GM18499 (cell line): ENCODE results near the gene SEC24B.
"Not testable (repeated sequence)": the region's sequence is repeated elsewhere in the genome, so short reads cannot be mapped to it uniquely, and the experiment has no call there.

Experiments
- ATAC-seq: cut with Tn5 transposase; IDR thresholded peaks from one replicate; pipeline ENCODE4 v1.9.1; 2021; ENCODE audit warnings: moderate number of reproducible peaks; ENCODE audit not compliant: insufficient read depth, unreplicated experiment

SEC24B gene

DNA sequence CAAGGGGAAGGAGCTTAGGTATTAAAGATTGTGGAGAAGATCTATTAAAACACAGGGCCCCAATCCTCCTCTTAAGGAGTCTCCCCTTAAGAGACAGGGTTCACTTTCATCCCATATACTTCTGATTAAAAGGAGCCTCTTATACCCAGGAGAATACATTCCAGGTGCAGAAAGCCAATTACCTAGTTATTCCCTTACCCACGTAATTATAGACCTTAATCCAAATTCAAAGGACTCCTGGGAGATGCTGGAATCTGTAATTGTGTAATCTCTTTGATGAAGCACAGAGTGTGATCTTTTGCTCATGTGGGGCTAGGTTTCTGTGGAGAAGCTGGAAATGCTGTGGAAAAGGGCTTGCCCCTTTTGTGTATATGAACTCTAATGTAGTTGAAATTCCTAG, 1.4 kb upstream of the SEC24B start:
- ATAC-seq, result no peak

DNA sequence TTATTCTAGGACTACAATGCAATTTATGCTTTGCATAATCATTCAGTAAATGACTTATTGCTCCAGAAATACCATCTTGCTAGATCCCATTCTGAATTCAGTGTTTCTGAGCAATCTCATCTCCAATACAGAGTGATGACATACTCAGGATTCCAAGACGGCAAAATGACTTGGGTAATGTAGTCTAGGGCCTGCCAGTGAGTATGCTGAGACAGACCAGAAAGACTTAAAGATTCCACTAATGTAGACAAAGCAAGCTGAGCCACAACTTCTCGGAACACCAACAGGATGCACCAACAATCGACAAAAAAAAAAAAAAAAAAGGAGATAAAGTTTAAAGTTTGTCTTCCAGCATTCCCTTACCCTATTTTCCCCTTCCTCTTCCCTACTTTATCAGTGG, 919 bp upstream of the SEC24B start:
- ATAC-seq, result no peak

DNA sequence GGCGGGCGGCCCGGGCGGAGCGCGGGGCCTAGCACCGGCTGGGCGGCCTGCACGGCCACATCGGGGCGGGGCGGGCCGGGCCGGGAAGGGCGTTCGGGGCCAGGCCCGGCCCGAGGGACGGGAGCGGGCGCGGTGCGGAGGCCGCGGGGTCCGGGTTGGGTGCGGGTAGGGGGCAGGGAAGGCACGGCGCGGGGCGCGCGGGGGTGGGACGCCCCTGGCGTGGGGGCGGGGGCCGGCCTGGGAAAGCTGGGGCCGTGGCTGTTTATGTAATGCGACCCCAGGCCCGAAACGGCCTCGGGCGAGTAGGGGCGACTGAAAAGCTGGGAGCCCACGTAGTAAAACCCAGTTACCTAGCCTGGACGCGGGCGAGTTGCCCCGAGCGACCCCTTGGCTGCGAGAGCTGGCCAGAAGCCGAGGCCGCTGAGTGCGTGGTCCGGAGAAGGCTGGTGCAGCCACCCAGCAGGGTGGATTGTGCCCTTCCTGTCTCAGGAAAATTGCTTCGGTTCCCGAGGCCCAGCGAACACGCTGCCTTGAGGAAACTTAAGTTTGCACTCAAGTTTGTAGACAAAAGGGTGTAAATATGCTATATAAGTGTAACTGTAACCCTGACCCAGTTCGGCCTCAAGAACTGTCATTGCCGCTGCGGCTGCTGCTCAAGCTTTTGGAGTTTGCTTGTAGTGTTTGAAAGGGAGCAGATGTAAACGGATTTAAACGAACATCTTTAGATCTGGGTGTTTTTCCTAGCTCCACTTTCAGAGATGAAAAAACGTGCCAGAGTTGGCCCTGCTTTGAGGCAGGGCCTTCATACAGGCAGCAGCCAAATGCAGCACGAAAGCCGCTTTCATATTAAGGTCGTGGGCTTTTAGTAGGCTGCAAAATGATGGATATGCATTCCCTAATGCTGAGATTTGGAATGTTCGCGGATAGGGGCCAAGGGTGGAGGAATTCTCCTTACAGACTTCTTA, 674 bp downstream of the SEC24B start:
- ATAC-seq, result peak; percentile 14

DNA sequence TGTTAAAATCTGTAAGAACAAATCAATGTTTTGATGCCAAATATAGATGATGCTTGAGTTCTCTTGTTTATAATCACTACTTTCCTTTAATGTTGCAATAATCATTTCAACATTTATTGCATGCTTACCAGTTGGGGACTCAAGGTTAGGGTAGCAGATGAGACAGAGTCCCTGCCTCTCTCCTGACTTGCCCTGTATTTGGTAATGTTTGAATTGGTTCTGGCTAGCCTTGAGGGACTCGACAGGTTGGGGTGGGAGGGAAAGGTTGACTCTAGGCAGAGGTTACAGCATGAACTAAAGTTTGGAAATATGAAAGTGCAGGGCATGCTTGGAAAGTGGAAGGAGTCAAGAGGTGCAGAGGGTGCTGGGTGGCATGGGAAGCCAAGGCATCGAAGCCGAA, 2.0 kb downstream of the SEC24B start:
- no peak for ATAC-seq

DNA sequence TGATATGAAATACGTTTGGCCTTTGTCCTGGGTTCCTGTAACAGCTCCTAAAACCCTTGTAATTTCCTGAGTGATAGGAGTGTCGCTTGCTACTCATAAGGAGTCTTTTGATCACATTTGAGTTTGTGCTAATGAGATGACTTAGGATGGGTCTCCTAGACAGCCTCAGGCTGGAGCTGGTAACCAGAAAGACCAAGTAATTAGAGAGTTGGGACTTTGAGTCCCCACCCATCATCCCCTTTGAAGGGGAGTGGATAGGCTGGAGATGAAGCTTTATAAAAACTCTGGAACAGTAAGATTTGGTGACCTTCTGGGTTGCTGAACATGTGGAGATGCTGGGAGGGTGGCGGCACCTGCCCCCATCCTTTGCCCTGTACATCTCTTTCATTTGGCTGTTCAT, 2.9 kb downstream of the SEC24B start:
- no peak for ATAC-seq

DNA sequence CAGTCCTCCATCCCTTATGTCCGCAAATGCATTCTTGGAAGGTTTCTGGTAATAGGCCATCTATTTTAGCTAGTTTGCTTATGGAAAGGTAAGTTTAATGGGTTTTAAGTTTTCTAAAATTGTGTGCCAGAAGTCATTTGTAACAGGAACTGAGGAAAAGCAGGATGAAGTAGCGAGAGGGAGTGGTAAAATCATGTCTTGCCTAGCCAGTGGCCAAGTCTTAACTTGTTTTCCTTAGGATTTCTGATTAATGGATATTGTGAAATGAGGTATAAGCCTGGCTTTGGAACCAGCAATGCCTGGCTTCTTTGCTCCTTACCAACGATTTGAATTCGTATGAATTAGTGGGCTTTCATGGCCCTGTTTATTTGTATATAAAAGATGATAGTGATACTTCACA, 7.3 kb downstream of the SEC24B start:
- no peak for ATAC-seq

DNA sequence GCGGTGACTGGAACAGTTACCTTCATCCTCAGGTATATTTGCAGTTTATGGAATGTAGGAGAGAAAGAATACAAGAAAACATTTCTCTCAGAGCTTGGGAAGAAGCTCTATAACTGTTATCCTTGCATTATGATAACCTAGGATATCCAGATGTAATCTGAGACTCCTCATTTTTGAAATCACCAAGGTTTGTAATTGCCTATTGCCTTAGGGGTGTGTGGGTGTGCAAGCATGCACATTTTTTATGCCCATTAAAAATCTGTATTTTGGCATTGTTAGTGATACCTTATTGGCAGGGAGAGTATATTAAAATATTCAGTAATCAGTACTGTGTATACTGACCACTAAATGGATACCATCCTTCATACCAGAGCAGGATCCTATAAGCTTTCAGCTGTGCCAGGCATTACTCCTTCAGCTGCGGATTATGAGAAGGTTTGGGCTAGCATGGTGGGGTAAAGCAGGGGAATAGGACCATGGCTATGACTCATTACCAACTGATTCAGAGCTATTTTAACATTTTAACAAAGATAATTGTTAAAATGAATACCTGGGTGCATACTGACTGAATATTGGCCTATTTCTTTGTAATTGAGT, 8.3 kb downstream of the SEC24B start:
- no peak for ATAC-seq

DNA sequence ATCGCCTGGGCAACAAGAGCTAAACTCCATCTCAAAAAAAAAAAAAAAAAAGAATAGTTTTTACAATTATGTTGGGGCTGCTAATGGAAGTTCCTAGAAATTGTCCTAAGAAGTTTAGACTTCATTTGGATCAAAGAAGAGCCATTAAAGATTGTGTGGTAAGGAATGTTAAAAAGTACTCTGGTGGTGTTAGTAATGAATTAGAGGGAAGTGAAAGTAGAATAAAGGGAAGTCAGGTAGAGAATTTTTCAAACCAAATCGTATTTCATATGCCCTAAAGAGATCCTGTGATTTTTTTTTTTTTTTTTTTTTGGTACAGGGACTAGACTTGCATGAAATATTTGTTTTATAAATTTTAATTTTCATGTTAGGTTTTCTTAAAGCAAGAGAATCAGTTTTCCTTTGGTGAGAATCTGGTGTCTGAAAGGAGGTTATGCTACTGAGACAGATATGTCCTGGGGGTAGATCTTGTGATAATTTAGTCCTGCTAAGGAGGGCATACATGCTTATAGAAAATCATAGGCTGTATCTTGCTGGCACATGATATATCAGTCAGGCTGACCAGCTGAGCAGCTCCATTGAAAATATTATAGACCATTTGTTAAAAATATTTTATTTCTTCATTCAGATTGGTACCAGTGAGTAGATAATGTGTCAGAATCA, 10.7 kb downstream of the SEC24B start:
- peak; percentile 82 for ATAC-seq

DNA sequence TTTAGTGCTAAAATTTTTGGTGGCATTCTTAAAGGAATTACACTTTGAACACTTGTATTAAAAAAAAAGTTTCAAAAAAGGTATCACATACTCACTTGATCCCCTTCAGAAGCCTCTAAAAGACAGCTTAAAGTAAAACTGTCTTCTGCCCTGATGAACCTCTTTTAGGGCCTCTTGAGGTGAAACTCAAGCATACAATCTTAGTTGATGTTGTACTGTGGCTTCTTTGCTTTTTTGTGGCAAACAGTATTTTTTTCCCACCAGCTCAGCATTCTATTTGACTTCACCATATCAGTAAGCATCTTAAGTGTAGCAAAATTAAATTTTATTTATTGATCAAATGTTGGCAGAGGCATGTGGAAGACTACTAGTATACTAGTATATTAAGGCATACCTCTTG, 13.7 kb downstream of the SEC24B start:
- no peak for ATAC-seq

DNA sequence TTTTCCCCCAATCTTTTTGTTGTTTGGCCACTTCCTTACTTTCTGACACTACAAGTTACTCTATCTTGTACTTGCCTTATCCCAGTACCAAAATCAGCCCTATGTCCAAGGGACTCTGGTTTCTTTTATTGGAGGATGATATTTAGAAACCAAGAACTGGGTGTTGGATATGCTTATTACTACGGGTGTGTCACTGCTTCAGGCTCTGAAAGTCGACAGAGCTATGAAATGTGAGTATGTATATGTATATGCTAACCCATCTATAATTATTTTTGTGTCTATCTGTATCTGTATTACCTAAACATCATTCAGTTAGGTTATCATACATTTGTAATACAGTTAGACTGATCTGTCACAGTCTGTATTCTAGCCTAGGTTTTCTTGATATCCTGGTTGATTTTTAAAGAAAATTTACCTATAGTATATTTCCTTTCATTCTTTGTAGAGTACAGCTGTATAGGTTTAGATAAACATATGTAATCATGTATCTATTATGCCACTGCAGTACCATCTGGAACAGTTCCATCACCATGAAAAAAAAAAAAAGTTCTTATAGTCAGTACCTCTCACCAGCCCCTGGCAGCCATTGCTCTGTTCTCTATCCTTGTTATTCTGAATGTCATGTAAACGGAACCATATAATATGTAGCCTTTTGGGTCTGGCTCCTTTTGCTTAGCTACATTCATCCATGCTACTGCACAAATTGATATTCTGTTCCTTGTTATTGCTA, 18.1 kb downstream of the SEC24B start:
- no peak for ATAC-seq

DNA sequence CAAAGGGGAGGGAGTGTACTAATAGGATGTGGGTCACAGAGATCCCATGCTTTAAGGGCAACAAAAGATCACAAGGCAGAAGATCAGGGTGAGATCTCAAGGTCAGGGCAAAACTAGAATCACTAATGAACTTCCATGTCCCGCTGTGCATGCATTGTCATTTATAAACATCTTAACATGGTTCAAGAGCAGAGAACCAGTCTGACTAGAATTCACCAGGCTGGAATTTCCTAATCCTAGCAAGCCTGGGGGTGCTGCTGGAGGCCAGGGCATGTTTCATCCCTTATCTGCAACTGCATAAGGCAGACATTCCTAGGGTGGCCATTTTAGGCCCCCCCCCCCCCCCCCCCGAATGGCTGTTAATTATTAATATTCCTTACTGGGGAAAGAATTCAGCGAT, 19.5 kb downstream of the SEC24B start:
- not testable (repeated sequence) for ATAC-seq

DNA sequence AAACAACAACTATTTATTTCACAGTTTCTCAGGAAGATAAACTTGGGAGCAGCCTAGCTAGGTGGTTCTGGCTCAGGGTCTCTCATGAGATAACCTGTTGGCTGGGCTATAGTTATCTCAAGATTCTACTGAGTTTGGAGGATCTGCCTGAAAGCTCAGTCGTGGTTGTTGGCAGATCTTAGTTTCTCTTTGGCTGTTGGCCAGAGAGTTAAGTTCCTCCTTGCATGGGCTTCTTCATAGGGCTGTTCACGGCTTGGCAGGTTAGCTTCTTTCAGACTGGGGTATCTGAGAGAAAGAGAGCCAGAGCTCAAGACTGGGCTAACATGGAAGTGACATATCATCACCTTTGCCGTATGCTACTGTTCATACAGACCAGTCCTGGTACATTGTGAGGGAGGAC, 28.7 kb downstream of the SEC24B start:
- no peak for ATAC-seq

DNA sequence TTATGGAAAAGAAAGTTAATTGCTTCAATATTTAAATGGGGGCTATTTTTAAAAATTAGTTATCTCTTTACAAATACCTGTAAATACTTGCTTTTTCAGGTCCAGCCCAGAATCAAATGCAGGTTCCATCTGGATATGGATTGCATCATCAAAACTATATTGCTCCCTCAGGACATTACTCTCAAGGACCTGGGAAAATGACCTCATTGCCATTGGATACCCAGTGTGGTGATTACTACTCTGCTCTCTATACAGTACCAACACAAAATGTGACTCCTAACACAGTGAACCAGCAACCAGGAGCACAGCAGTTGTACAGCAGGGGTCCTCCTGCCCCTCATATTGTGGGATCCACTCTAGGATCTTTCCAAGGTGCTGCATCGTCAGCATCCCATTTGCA, 29.2 kb downstream of the SEC24B start:
- no peak for ATAC-seq

DNA sequence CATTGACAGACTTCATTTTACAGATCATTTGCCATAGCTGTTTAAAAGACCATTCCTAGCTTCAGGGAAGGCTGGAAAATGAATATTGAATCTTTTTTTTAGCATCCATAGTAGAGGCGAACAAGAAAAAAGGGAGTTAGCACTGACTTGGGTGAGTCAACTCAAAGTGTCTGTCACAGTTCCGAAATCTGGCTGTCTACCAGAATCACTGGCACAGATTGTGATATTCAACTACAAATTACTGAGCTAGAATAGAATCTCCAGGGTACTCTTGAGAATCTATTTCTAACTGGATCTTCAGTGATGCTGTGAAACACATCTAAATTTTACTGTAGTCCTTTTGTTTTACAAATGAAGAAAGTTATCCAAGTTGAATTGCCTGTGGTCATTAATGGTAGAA, 31.5 kb downstream of the SEC24B start:
- ATAC-seq, result no peak

DNA sequence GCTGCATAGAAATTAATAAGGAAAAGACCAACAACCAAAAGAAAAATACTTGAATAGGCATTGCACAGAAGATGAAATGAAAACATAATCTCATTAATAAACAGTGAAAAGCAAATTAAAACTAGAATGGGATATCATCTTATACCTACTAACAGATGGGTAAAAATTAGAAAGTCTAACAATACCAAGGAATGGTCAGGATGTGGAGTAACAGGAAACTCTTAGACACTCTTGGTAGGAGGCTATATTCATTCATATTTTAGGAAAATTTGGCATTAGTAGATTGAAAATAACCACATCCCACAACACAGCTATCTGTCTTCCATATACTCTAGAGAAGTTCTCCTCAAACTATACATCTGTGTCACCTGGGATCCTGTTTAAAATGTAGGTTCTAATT, 36.3 kb downstream of the SEC24B start:
- ATAC-seq, result no peak

DNA sequence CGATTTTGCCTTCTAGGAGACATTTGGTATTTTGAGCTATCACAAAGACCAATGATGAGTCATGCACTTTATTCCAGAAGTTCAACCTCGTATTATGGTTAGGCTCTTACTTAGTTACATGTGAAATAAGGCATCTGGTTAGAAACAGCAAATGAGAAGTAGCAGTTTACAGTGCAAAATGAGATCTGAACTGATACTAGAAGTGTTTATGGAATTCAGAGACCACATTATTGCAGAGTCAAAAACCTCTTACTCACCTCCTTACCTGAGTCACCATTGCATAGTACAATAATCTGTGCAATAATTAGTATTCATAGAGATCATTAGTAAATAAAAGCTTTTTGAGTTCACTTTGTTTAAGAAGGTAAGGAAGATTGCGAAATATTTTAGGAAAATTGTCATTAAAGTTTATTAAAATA, 38.7 kb downstream of the SEC24B start:
- ATAC-seq, result peak; percentile 55

DNA sequence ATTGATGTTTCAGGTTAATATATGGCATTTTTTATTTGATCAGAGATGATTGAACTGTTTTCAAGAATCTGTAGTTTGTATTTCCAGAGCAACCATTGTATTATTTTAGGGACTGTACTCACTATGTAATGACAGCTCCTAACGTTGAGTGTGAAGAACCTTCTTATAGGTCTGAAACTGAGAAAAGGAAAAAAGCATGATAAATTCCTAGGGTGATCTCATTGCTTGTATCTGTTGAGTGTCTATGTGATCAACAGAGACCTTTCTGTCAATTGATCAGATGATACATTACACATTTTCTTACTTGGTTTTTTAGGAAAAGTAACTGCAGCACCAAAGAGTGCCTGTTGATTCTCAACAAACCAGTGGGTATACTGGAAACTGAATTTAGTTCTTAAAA, 40.2 kb downstream of the SEC24B start:
- ATAC-seq, result no peak

DNA sequence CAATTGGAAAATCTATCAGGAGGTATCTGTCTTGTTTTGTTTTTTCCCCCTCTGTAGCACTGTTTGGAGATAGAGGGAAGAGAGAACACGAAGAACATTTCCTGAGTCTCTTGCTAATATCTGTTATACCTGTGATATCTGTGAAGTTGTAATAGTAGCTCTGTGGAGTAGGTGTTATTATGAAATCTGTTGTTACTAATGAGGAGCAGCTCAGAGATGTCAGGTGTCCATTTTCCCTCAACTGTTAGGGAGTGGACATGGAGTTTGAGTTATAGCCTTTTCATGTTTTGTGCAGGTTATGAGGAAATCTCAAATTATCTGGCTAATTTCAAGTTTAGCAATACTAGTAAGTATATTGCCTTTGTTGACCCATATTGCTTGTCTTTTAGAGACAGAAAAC, 52.4 kb downstream of the SEC24B start:
- ATAC-seq, result no peak

DNA sequence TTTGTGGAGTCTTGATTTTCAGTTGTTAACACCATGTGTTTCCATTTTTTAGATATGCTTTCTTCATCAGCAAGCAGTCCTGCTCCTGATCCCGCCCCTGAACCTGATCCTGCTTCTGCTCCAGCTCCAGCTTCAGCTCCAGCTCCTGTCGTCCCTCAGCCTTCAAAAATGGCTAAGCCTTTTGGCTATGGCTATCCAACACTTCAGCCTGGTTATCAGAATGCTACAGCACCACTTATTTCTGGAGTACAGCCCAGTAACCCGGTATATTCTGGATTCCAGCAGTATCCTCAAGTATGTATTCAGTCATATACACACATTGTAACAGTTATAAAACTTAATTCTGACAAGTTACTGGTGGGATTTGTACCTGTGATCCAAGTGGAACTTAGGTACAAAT, 60.9 kb downstream of the SEC24B start:
- no peak for ATAC-seq

DNA sequence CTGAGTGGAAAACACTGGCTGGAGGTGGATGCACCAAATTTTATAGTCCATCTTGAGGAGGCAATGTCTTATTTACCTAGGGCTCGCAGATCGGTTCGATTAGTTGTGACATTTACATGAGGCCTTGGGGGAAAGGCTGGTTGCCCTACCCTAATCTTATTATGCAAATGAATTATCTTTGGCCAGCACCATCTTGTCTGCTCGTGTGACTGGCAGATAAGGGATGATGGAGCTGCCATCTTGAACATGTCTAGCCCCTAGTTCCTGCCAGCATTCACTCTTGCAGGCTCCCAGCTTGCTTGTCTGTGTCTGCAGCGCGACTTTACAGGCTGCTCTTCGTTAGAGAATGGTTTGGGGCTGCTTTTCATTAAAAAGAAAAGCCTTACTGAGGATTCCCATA, 61.9 kb downstream of the SEC24B start:
- ATAC-seq, result no peak

DNA sequence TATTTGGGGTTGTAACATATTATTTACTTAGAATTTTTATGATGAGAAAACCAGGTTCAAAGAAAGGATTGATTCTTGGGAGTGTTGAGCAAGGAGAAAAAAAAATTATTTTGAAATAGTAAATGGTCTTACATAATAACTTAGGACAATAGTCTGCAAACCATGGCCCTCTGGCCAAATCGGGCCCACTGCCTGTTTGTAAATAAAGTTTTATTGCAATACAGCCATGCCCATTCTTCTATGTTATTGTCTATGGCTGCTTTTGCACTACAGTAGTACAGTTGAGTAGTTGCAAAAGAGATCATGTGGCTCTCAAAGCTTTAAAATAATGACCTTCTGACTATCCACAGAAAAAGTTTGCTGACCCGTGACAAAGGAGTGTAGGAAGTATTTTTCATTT, 63.3 kb downstream of the SEC24B start:
- ATAC-seq, result no peak
